HG03108 (cell line): ENCODE results near the gene FYN.

Source experiments
- ATAC-seq: cut with Tn5 transposase; IDR thresholded peaks from one replicate; pipeline ENCODE4 v1.9.1; 2021; ENCODE audit warnings: moderate library complexity; ENCODE audit not compliant: unreplicated experiment

FYN gene

DNA sequence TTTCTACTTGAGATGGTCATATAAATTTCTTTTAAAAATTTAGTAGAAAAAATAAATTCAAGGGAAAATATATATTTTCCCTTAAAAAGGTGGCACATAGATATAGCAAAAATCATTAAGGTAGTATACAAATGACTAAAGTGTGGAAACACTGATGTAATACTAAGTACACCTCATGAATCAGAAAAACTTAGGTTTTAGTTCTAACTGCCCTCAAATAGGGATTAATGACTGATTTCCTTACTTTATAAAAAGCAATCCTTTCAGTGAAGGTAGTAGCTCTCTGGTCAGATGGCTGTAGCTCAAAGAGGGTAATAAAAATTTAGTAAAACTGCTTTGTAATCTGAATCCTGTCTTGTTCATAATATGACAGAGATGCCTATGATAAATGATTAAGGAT is 63.5 kb downstream of the FYN start:
- ATAC-seq, result no peak

DNA sequence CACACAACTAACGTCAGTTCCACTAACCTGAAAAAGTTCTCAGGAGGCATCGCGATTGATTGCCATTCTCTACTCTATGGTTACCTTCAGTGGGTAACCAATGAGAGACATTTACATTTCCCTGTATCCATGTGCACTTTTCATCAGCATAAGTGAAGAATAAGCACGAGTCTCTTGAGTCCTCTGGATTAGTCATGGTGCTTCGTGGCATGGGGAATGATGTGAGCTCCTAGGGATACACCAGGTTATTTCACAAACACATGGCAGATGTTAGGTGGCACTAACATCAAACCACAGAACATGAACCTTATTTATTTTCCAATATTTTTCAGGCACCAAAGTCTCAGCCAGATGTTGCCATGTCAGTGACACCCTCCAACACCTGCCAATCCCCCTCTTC is 64.0 kb downstream of the FYN start:
- ATAC-seq, result no peak

DNA sequence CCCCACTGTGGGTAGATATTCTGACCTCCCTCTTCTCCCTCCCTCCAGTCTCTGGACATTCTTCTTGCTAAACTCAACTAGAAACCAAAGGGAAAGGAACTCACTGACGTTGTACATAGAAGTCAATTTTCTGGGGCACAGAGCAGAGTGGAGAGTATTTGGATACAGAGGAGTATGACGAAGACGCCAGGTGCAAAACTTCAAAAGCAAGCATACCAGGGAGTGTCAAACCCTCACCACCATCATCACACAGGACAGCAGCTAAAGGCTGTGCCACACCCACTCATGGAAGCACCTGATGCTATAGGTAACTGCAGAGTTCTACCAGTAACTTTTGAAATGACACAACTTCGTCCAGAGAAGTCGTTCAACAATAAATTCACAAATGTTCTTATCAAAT is 64.8 kb downstream of the FYN start:
- no peak for ATAC-seq

DNA sequence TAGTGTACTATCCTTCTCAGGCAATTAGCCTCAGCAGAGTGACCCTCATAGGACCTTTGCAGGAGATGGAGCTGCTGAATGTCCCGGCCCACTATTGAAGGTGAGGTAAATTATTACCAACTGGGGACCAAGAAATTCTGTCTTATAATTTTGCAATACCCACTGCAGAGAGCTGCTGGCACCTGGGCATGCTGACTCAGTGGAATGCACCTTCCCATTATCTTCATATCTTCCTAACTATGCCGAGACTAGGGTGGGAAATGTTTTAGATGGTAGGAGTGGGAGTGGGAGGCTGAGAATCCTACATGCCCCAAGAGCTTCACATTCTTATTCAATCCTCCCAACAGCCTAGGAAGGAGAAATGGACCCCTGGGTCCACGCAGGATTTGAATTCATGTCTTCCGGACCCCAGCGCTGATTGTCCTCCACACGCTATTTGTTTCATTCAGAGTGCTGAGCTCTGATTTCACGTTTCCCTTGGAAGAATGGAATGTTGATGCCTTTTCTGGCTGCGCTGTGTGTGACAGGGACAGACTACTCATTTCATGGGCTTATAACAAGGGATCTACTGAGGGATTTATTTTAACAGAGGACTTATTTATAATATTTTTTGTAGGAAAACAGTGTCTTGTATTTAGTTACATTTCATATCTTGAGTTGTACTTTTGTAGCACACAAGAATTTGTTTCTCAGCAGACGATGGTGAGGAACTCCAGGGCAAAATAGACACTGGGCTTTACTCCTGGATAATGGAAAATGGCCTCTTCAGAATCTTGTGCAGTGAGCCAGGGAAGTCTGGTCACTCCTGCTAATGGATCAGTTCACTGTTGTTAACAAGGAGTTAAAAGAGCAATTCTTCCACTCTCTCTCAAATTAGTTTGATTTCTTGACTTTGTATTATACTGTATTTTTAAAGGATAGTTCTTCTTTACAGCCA is 66.4 kb downstream of the FYN start:
- no peak for ATAC-seq

DNA sequence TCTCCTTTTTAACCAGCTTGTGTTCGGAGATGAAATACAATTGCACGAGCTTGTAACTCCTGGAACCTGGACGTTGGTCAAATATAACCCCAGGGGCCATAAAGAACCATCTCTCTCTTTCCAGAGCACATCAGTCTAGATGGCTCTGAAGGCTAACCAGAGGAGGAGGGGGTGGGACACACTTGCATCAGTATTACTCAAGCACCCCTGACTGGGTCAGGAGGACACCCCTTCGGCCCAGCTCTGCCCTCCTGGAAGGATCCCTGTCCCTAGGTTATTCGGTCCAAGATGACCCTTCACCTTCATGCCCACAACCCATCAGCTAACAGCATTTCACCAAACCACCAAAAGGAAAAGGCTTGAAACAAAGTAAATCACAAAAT is 67.1 kb downstream of the FYN start:
- no peak for ATAC-seq

DNA sequence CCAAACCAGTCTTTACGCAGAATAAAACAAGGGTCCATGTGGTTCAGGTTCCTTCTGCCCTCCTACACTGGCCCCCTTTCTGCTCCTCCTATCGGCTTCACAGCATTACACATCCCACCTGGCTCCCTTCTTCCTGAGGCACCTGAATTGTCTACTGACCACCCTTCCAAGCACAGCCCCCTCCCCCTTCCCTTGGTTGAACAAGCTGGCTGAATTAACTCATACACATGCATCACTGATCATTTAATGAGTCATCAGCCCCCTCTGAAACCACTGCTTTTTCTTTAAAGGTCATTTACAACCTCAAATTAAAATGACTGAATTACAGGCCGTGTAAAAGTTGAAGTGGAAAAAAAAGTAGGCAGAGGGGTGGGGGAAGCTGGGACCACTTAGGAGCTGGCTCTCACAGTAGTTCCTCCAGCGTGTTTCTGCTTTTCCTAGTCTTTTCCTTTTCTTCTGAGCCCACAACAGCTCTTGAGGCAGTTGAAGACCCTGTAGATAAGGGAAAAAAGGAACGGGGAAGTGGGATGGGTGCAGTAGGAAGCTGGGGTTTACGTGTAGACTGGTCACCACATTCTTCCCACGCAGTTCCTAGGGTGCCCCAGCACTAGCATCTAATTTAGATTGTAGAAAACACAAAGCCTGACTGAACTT is 67.6 kb downstream of the FYN start:
- ATAC-seq, result peak; percentile 40

DNA sequence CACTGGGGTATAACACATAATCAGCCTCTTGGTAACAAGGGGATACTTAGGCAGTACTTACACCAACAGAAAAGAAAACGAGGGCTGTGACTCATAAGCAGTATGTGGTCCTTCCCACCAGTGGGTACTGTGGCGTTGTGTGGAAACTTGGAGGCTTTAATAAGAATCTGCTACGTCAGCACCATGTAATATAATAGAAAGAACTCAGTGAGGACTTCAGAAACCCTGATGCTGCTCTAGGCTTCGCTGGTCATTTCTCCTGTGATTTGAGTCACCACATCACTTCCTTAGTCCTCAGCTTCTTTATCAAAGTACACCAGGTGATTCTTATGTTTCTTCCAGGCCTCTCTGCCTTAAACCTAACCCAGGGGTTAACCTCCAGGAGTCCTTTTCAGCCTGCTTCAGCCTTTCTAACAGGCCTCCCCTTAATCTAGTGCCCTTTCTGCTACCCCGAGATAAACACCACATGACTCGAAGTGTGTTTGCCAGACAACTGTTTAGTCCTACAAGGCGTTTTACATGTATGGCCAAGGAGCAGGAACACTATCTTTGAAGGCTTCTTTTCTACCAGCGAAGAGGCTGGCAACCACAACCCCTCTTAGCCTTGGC is 68.5 kb downstream of the FYN start:
- ATAC-seq, result peak; percentile 62

DNA sequence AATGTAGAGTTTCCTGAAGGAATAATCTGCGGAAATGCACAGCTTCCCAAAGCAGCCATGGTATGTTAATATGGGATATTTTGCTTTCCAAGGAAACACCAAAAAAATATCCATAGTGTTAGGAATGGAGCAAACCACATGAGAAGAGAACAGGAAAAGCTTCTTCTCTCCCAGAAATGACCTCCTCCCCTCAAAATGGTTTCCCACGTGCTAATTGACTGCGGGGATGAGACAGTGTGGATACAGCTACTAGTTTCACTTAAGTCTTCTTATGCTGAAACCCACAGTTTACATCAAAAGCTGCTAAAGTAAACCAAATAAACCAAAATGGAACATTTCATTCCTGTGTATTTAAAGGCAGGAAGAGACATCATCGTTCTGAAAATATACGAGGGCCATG is 69.4 kb downstream of the FYN start:
- ATAC-seq, result no peak

DNA sequence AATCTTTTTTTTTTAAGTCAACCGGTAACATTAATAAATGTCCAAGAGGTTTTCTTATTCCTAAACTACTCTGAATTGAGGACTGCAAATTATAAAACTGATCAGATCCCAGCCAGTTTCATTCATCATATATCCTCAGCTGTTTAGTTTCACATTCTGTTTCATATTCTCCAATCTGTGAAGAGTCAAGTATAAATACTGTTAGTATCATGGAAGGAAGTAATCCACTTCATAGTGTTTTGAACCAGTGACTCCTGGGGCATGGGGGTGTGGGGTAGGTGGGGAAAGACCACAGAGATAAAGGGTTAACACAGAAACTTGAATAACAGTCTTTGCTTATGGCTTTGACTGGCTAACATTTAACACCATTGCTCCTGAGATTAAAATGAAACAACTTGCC is 69.9 kb downstream of the FYN start:
- ATAC-seq, result no peak

DNA sequence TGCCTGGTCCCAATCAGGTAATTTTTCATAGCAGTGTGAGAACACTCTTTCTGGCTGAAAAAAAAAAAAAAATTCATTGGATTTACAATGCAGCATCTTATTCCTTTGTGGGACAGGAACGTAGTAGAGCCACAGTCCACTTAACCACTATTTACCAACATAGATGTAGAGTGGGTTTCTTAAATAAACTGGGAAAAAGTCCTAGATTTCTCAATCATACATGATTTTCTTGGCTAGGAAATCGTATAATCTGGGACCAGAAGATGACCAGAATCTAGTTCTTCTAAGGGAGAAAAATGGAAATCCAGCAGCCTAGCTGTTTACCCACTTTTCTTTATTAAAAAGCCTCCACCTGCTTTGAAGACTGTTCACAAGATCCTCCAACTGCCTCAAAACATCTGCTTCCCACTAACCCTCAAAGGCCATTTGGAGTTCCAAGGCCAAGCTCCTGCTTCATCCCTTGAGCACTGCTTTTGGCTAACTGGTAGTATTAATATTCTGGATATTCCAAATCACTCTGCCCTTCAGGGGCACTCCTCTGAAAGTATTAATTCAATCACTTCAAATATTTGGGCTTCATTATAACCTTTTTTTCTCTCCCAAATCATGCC is 70.4 kb downstream of the FYN start:
- ATAC-seq, result no peak

DNA sequence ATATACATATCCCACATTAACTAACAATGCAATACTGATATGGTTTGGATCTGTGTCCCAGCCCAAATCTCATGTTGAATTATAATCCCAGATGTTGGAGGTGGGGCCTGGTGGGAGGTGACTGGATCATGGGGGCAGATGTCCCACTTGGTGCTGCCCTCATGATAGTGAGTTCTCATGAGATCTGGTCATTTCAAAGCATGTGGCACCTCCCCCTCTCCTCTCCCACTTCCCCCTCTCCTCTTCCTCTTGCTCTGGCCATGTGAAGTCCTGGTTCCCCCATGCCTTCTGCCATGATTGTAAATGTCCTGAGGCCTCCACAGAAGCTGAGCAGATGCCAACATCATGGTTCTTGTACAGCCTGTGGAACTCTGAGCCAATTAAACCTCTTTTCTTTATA is 71.2 kb downstream of the FYN start:
- ATAC-seq, result no peak

DNA sequence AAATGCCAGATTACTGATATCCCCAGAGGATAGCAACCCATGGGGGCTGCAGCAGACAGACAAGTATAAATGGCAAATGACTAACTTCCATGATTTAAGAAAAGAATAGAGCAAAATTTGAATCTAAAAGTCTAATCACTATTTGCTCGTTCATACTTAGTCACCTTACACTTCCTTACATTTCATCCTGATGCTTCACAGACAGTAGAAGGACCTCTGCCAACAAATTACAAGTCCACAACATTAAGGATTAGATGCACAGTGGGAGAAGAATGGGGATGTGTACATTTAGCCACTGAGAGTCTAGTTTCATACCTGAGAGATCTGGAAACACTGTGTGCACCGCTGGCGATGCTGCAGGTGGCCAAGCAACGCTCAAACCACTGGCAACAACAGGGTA is 72.4 kb downstream of the FYN start:
- ATAC-seq, result no peak

DNA sequence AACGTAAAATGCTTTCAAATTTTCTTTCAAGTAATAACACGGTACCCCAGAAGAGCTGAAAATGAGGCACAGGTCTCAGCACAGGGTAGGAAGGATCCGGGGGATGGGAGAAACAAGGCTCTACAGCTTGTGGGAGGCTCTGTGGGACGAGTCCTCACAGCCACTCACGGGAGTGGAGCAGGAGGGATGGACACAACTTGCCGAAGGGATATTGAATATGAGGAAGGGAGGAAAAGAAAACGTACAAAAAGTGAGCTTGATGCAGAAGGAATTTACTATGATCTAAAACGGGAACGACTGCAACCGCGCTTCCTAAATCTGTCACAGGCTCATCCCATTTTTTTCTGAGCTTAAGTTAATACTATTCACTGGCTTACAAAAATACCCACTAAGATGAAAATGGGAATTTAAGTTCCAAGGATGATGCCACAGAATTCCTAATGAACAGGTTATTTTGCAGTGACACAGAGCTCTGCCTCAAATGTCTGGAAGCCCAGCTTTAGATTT is 72.9 kb downstream of the FYN start:
- ATAC-seq, result no peak

DNA sequence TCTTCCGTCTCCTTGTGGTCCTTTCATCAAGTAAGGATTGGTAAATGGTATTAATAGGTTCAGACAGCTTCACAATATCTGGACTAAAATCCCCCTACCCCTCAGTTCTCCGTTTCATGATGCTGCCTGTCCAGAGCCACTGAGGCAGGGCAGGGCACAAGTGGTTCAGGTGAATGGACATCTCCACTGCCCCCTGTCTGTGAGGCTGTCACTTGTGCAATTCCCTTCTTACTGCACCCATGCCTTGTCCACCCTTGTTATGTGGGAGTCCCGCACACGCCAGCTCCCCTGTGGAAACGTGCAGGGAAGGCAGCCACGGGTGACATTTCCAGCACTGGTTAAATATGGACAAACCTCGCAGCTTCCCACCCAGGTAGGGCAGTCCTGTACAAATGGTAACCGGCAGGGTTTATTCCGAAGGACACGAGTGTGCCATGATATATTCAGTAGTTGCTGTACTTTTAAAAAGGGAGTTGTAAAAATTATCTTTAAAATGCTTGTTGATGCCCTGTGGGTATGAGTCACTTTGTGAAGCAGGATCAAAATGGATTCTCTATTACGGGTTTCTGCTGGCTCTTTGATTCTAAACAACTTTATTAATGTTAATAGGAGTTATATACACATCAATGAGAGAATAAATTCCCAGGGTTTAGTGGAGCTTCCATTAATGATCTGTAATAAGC is 73.5 kb downstream of the FYN start:
- ATAC-seq, result no peak

DNA sequence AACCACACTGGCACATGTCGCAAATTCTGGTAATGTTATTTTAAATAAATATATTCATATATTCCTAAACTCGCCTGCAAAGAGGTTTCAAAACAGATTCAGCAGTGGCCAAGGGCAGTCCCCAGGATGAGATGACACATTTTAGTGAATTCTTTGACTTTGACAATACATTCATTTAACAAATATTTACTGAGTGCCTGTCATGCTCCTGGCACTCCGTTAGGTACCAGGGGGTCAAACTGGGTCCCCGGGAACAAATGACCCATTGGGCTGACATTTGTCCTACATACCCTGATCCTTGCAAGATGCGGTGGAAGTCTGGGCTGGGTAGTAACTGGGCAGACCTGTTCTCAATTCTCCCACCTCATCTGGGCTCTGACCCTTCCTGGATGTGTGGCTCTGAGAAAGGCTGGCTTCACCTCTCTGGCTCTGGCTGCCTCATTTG is 74.9 kb downstream of the FYN start:
- ATAC-seq, result no peak

DNA sequence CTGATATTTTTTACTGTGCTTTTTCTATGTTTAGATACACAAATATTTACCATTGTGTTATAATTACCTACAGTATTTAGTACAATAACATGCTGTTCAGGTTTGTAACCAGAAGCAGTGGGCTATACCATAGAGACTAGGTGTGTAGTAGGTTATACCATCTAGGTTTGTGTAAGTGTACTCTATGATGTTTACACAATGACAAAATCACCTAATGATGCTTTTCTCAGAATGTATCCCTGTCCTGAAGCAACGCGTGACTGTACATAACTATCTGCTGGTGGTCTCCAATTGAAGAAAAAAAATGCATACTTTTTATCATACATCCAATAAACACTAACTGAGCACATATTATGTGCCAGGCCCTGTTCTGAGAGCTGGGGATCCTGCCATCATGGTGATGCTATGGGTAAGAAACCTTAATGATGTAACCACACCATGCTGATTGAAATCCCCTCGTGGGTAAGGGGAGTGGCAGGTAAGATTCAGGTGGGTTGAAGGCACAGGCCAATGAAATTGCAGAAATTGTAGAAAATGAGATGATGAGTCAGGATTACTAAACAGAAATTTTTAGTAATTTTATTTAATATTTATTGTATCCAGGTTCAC is 76.8 kb downstream of the FYN start:
- ATAC-seq, result no peak

DNA sequence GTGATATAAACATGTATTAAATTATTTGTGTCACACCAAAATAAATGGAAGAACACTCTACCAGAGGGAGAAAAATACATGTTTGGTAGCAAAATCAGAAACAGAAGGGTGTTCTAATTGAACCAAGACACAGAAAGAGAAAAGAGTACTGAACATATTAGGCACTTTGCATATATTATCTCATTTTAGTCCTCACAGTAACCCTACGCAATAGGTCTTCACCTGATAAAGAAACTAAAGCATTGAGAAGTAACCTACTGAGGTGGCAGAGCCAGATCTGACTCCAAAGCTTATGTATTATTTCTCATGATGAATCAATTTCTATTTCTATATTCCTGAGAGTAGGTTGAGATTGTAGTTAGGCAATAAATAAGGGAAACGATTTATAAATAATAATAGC is 77.7 kb downstream of the FYN start:
- no peak for ATAC-seq

DNA sequence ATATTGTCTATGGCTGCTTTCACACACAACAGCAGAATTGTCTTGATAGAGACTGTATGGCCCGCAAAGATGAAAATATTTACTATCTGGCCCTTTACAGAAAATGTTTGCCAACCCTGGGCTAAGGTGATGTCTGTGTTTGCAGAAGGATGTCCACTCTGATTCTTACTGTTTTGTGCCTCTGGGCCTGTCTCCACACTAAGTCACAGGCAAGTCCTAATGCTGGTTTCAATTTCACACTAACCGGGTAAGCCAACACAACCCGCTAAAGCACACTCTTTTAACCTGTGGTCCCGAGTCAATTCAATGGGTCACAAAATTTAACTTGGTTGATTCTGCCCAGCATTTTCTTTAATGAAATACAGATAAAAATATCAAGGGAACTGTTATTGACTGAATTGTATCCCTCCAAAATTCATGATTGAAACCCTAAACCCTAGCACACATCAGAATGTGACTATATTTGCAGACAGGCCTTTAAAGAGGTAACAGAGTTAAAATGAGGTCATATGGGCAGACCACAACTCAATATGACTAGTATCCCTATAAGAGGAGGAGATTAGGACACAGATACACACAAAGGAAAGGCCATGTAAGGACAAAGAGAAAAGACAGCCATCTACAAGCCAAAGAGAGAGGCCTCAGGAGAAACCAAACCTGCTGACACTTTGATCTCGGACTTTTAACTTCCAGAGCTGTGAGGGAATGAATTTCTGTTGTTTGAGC is 78.4 kb downstream of the FYN start:
- no peak for ATAC-seq

DNA sequence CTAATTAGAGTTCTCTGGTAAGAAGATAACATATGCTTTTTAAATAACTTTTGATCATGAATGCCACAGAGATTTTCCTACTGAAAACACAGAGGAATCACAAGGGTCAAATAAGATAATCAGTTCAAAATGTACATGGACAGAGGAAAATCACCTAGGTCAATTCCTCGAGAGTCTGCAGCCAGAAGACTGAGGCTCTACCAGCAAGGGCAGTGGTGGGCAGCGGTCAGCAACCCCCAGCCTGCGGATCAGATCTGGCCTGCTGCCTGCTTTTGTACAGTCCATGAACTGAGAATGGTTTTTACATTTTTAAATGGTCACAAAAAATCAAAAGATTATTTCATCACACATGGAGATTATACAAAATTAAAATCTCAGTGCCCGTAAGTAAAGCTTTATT is 79.0 kb downstream of the FYN start:
- ATAC-seq, result no peak

DNA sequence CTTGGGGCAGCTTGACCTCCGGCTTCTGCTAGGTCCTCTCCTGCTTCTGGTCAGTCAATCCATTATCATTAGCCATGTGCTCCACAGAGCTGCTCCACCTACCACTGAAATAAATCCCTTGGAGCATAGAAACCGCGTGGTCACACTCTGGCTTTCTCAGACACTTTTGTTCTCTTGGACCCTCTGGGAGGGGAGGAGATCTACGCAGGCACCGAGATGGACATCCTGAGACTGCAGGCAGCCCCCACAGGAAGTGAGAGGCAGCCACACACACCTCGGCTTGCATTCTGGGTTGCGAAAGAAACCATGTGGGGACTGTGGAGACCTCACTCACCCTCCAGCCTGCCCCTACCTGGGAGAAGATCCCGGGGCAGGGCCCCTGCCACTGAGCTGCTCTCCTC is 79.5 kb downstream of the FYN start:
- peak; percentile 59 for ATAC-seq
